ENCODE data around the gene C1QL4.
"Not testable (repeated sequence)": the region's sequence is repeated elsewhere in the genome, so short reads cannot be mapped to it uniquely, and the experiment has no call there.

Gene C1QL4

GRCh38 chr12:49301760-49302159, 35.2 kb downstream of the C1QL4 start:
- DNase-seq (ENCODE audit: low spot score): no peak

GRCh38 chr12:49298160-49298559, 38.8 kb downstream of the C1QL4 start:
- DNase-seq (ENCODE audit: low spot score): no peak

DNA sequence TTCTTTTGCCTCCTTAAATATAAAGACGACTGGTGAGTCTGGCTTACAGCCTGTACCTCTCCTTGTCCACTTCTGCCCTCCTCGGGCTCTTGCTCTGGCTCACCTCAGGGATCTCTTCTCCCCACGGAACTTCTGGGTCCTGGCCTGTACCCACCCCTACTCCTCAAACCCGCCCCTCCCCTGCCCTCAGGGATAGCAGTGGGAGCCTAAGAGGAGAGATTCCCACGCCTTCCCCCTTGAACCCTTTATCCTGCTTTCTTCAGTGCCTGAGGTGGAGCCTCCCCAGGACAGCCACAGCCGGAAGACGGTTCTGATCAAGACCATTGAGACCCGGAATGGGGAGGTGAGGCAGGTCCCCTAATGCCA, 39.3 kb downstream of the C1QL4 start:
- DNase-seq (ENCODE audit: low spot score): no peak

GRCh38 chr12:49296836-49297694, 39.9 kb downstream of the C1QL4 start:
- peak; percentile 89 for DNase-seq (ENCODE audit: low spot score)

GRCh38 chr12:49296034-49296835, 40.8 kb downstream of the C1QL4 start:
- DNase-seq (ENCODE audit: low spot score): peak; percentile 91

GRCh38 chr12:49295082-49295936, 41.7 kb downstream of the C1QL4 start, which contains the start of gene PRPH:
PRPH (plus strand) TSS chr12:49295147; CDS start chr12:49295201, 54 bp downstream.
- DNase-seq (ENCODE audit: low spot score): peak; percentile 34

- no peak for DNase-seq (ENCODE audit: low spot score)
Measured at GRCh38 chr12:49294804-49295081, 42.2 kb downstream of the C1QL4 start.

DNA sequence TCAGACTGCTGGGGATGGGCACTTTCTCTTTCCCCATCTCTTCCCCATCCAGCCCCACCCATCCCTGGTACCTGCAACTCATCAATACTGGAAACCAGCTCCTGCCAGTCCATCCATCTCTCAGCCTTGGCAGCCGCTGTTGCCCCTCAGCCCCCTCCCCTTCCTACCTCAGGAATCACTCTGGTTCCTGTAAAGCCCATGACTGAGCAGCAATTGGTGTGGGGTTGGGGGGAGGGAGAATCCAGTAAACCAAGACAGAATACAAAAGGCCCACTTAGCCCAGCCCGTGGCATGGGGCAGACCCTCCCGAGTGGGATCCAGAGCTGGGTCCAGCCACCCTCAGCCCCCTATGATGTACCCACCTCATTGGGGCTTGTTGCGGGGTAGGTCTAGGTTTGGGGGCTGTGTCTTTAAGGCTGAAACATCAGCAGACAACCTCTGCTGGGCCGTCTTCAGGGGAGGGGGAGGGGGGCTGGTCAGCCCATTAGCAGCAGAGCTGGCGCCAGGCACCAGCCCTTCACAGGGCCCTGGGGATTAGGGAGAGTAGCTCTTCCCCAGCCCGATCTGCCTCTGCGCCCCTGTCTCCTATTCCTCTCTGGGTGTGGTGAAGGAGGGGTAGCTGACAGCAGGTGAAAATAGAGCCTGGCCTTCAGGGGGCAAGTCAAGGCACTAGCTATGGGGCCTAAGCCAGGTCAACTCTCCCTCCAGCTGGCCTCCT, 42.7 kb downstream of the C1QL4 start:
- DNase-seq (ENCODE audit: low spot score): peak; percentile 18

- peak; percentile 25 for DNase-seq (ENCODE audit: low spot score)
Measured at GRCh38 chr12:49293056-49293956, 43.7 kb downstream of the C1QL4 start.

DNA sequence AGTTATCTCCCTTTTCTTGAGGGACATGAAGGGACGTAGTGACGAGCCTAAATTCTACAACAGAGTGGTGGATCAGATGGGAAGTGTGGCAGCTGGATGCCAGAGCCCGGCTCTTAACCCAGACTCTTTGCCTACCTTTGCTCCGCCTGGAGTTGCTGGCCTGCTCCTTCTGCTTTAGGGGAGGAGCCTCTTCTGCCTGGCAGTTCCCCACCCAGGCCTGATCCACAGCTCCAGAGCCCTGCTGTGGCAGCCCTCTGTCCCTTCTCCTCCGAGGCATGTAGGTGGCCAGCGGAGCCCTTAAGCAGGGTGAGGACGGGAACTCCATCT, 44.3 kb downstream of the C1QL4 start:
- no peak for DNase-seq (ENCODE audit: low spot score)

DNA sequence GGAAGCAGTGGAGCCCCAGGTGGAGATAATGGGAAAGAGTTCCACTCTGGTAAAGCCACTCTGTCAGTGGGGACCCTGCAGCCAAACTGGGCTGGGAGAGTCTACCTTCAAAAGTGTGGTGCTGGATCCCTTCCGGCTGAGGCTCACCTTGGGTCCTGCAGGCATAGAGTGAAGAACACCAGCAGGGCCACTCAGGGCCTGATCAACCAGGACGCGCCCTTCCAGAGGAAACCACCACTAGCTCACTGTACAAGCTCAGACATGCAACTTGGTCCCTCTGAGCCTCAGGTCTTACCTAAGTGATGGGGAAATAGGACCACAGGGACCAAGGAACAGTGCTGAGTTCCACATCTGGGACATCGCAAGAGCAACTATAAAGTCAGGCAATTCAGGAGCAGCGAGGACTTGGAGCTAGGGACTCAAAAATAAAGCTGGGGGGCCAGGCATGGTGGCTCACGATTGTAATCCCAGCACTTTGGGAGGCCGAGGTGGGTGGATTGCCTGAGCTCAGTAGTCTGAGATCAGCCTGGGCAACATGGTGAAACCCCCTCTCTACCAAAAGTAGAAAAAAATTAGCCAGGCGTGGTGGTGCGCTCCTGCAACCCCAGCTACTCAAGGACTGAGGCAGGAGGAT, 47.9 kb downstream of the C1QL4 start:
- DNase-seq (ENCODE audit: low spot score): no peak

DNA sequence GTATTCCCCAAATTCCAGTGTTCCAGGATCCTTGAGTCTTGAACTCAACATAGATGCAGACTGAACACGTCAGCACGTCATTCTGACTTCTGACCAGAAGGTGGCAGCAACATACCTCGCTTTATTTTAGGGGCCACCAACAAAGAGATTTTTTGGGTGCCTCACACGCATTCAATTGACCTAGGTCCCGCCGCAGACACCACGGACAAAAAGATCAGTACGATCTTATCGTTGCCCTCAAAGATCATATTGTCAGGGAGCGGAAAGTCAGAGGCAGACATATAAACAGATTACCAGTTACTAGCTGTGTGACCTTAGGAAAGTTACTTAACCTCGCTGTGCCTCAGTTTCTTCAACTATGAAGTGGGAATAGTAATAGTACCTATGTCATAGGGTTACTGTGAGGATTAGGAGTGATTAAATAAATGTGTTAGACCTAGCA, 48.6 kb downstream of the C1QL4 start:
- peak; percentile 75 for DNase-seq (ENCODE audit: low spot score)

DNA sequence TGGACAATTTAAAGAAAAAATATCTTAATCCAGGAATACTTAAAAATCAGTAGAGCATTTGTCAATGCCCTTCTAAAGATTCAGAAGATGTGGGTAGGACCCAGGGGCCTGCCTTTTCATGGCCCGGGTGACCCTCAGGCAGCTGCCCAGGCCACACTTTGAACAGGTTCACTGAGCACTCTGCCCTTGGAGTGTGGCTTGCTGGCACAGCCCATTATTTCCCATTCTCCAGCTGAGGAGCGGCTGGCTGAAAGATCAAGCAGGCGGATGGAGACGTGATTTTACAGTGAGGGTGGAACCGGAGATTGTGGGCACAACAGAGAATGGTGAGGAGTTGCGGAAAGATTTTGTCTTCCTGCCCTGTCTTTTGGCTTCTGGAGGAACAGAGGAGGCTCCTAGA, 49.1 kb downstream of the C1QL4 start:
- no peak for DNase-seq (ENCODE audit: low spot score)

DNA sequence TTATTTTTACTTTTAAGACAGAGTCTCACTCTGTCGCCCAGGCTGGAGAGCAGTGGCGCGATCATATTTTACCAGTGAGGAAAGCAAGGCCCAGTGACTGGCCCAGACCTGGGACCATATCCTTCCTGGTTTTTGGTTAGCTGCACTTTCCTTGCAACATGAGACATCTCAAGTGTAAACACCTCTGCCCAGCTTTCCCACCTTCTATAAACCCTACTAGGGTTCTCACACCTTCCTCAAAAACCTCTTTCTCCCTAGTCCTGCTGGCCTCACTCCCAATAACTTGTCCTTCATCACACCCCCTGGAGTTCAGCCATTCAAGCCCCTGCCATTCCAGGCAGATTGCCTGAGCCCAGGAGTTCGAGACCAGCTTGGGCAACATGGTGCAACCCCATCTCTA, 52.3 kb downstream of the C1QL4 start:
- no peak for DNase-seq (ENCODE audit: low spot score)

- peak; percentile 17 for DNase-seq (ENCODE audit: low spot score)
Measured at GRCh38 chr12:49283541-49284429, 53.2 kb downstream of the C1QL4 start.

DNA sequence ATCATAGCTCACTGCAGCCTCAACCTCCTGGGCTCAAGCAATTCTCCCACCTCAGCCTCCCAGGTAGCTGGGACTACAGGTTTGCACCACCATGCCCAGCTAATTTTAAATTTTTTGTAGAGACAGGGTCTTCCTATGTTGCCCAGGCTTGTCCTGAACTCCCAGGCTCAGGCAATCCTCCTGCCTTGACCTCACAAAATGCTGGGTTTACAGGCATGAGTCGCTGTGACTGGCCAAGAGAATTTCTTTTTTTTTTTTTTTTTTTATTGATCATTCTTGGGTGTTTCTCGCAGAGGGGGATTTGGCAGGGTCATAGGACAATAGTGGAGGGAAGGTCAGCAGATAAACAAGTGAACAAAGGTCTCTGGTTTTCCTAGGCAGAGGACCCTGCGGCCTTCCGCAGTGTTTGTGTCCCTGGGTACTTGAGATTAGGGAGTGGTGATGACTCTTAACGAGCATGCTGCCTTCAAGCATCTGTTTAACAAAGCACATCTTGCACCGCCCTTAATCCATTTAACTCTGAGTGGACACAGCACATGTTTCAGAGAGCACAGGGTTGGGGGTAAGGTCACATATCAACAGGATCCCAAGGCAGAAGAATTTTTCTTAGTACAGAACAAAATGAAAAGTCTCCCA, 54.1 kb downstream of the C1QL4 start:
- not testable (repeated sequence) for DNase-seq (ENCODE audit: low spot score)

Measured in iPS-NIHi11 (cell line).